GM19043 (cell line): Measurements from ENCODE around the gene GRAMD1C.

ENCODE experiments used
- ATAC-seq: cut with Tn5 transposase; IDR thresholded peaks from one replicate; pipeline ENCODE4 v1.9.1; 2021; ENCODE audit warnings: low read depth; ENCODE audit not compliant: unreplicated experiment

Gene GRAMD1C

GRCh38 chr3:113947372-113948014, 108.9 kb downstream of the GRAMD1C start, which contains the start of gene ZDHHC23:
TSS of gene ZDHHC23 (plus strand) at chr3:113948013. CDS start at chr3:113948803, 790 bp downstream.
- ATAC-seq, result peak; percentile 71

GRCh38 chr3:113948015-113948917, 109.7 kb downstream of the GRAMD1C start:
- peak; percentile 44 for ATAC-seq

- no peak for ATAC-seq
Measured at GRCh38 chr3:113952921-113953320, 114.3 kb downstream of the GRAMD1C start.

GRCh38 chr3:113953677-113954076, 115.1 kb downstream of the GRAMD1C start:
- no peak for ATAC-seq

GRCh38 chr3:113954091-113954685, 115.6 kb downstream of the GRAMD1C start:
- ATAC-seq, result no peak

GRCh38 chr3:113963879-113964278, 125.3 kb downstream of the GRAMD1C start:
- ATAC-seq, result no peak

- no peak for ATAC-seq
Measured at GRCh38 chr3:113966172-113966571, 127.6 kb downstream of the GRAMD1C start.

GRCh38 chr3:113968986-113969385, 130.4 kb downstream of the GRAMD1C start:
- no peak for ATAC-seq

GRCh38 chr3:113977822-113978221, 139.2 kb downstream of the GRAMD1C start:
- no peak for ATAC-seq

- no peak for ATAC-seq
Measured at GRCh38 chr3:113979916-113980315, 141.3 kb downstream of the GRAMD1C start.

- no peak for ATAC-seq
Measured at GRCh38 chr3:113981803-113982202, 143.2 kb downstream of the GRAMD1C start.

- no peak for ATAC-seq
Measured at GRCh38 chr3:113983544-113983943, 145.0 kb downstream of the GRAMD1C start.

- ATAC-seq, result peak; percentile 84
Measured at GRCh38 chr3:113985541-113985940, 147.0 kb downstream of the GRAMD1C start.
